ENCODE measurements around the gene SYT7.

- TF ChIP-seq CTCF (IDR thresholded peaks at IDR 0.05 in 8 of 11, conservative IDR thresholded peaks at IDR 0.05 in 3 of 11) (no peak), POLR2AphosphoS5 (IDR thresholded peaks at IDR 0.05) (no peak)
These were observed 51.2 kb downstream of the SYT7 start for GRCh38 chr11:61529537-61530225.

Measured in spleen (tissue), 7 donors.